ENCODE data around the gene ALDH3B2. TPM values are rescaled to one million over a fixed set of nuclear protein-coding genes. Genes with fewer than 3 reads are reported as not detected.
A peak's percentile ranks its signal among the peaks of the same experiment; 100 is the strongest.

The ALDH3B2 gene
- total RNA-seq, 1 donor: not detected

DNA sequence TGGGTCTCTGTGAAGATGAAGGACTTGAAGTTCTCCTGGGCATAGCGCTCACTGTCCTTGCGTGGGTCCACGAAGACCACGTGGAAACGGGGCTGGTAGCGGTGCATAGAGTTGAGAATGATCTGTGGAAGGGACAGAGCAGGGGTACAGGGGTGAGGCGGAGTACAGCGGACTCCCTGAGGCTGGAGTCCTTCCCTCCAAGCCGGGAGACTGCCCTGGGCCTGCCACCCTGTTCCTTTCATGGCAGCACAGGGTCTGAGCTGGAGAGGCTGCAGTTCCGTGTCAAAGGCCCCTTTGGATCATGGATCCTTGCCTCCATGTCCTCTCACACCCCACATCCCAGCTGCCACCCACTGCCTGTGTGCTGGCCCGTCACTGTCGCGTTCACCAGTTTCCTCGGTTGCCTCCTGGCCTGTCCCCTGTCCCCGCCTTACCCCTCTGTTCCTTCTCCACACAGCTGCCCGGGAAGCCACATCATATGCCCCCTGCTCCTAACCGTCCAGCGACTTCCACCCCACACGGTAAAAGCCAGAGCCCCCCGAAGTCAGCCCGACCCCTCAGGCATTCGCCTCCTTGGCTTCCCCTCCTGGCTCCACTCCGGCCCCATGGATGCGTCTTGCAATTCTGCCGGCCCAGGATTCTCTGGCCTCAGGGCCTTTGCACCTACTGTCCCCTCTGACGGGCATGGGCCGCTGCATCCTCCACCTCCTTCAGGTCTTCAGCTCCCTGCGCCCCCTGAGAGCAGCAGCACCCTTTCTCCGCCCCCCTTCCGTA is 41.3 kb downstream of the ALDH3B2 start:
- no peak for DNase-seq (ENCODE audit: low read depth)
- no peak for TF ChIP-seq CTCF (IDR thresholded peaks at IDR 0.05; ENCODE audit: insufficient read depth, low read depth, low read length)
- no peak overlapping the region for H3K4me3 ChIP-seq (ENCODE audit: low read depth, low read length)

- DNase-seq (ENCODE audit: low read depth): no peak
- no peak overlapping the region for H3K4me3 ChIP-seq (ENCODE audit: low read depth, low read length)
- TF ChIP-seq CTCF (IDR thresholded peaks at IDR 0.05; ENCODE audit: insufficient read depth, low read depth, low read length): no peak
Measured at GRCh38 chr11:67632175-67632981, 42.0 kb downstream of the ALDH3B2 start.

- no peak for DNase-seq (ENCODE audit: low read depth)
- TF ChIP-seq CTCF (IDR thresholded peaks at IDR 0.05; ENCODE audit: insufficient read depth, low read depth, low read length): no peak
- H3K4me3 ChIP-seq (ENCODE audit: low read depth, low read length): no peak overlapping the region
Measured at GRCh38 chr11:67631853-67632174, 42.6 kb downstream of the ALDH3B2 start.

GRCh38 chr11:67631411-67631810 is 43.0 kb downstream of the ALDH3B2 start:
- H3K4me3 ChIP-seq (ENCODE audit: low read depth, low read length): no peak overlapping the region
- DNase-seq (ENCODE audit: low read depth): no peak
- TF ChIP-seq CTCF (IDR thresholded peaks at IDR 0.05; ENCODE audit: insufficient read depth, low read depth, low read length): no peak

DNA sequence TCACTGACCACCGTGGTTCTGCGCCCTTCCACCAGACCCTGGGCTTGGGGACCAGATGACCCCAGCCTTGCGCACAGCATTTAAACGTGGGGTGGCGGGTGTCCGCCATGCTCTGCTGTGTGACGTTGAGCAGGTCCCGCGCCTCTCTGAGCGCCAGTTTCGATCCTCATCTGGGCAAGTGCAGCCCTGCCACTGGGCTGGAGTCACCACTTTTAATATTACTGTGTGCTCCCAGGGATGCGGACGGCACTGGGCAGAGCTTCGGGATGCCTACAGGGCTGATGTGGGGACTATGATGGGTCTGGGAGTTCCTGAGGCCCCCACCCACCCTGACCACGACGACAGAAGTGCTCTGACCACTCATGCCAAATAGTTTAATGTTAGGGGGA is 43.5 kb downstream of the ALDH3B2 start:
- no peak for DNase-seq (ENCODE audit: low read depth)
- H3K4me3 ChIP-seq (ENCODE audit: low read depth, low read length): peak overlapping the region; percentile 80
- no peak for TF ChIP-seq CTCF (IDR thresholded peaks at IDR 0.05; ENCODE audit: insufficient read depth, low read depth, low read length)

GRCh38 chr11:67630228-67630942 is 44.0 kb downstream of the ALDH3B2 start:
- peak; percentile 98 for DNase-seq (ENCODE audit: low read depth)
- peak overlapping the region; percentile 80 for H3K4me3 ChIP-seq (ENCODE audit: low read depth, low read length)
- TF ChIP-seq CTCF (IDR thresholded peaks at IDR 0.05; ENCODE audit: insufficient read depth, low read depth, low read length): peak; percentile 75
